Retinal pigment epithelial cell (primary cell): Measurements from ENCODE around the gene MAT2B.

Source experiments
- DNase-seq: peaks from one replicate; pipeline ENCODE4 v3.0.0-alpha.2; 2010; ENCODE audit warnings: low read depth
- H3K4me3 ChIP-seq: 2 replicates; pipeline ENCODE4 v1.5.1; 2011; ENCODE audit warnings: mild to moderate bottlenecking, low read length, control low read depth, moderate library complexity
- CTCF ChIP-seq: conservative IDR thresholded peaks from 2 replicates; pipeline ENCODE4 v1.5.1; 2011; ENCODE audit warnings: low read depth, low read length, control low read depth, inconsistent platforms

The MAT2B gene

GRCh38 chr5:163509291-163509951 lies 4.0 kb downstream of the MAT2B start:
- no peak for TF ChIP-seq CTCF
- DNase-seq = peak; percentile 59
- peak overlapping the region; percentile 17 for H3K4me3 ChIP-seq

DNA sequence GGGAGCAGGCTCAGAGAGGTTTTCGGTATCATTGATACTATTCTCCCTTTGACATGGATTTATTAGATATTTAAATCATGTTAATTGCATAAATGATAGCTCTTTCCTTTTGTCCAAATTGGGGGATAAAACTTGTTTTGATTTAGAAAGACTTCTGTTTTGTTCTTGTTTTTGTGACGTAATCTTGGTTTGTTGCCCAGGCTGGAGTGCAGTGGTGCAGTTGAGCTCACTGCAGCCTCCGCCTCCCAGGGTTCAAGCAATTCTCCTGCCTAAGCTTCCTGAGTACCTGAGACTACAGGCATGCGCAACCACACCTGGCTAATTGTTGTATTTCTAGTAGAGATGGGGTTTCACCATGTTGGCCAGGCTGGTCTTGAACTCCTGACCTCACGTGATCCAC lies 7.1 kb downstream of the MAT2B start:
- no peak for TF ChIP-seq CTCF
- no peak for DNase-seq
- no peak overlapping the region for H3K4me3 ChIP-seq

DNA sequence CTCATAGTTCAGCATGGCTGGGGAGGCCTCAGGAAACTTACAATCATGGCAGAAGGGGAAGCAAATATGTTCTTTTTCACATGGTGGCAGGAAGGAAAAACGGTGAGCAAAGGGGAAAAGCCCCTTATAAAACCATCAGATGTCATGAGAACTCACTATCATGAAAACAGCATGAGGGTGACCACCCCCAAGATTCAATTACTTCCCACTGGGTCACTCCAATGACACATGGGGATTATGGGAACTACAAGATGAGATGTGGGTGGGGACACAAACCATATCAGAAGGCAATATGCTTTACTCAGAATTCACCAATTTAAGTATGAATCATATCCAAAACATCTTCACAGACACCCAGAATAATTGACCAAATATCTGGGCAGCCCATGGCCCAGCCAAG lies 19.7 kb downstream of the MAT2B start:
- no peak for TF ChIP-seq CTCF
- H3K4me3 ChIP-seq = no peak overlapping the region
- DNase-seq = no peak

GRCh38 chr5:163529698-163530097 lies 24.3 kb downstream of the MAT2B start:
- TF ChIP-seq CTCF = no peak
- DNase-seq = no peak

DNA sequence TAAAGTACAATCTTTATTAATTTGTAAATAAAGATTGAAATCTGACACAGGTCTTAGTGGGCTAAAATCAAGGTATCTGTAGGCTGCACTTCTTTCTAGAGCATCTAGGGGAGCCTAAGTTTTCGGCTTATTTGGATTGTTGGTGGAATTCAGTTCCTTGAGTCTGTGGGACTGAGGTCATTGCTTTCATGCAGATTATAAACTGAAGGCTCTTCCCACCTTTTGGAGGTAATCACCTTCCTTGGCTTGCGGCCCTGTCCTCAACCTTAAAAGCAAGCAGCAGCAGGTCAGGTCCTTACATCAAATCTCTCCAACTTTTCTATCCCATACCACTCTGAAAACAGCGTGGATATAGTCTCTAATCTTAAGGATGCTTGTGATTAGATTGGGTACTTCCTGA lies 25.9 kb downstream of the MAT2B start:
- TF ChIP-seq CTCF = no peak
- no peak overlapping the region for H3K4me3 ChIP-seq
- no peak for DNase-seq

More at GRCh38 chr5:163529698-163530097, 24.3 kb downstream of the MAT2B start:
- H3K4me3 ChIP-seq = no peak overlapping the region

DNA sequence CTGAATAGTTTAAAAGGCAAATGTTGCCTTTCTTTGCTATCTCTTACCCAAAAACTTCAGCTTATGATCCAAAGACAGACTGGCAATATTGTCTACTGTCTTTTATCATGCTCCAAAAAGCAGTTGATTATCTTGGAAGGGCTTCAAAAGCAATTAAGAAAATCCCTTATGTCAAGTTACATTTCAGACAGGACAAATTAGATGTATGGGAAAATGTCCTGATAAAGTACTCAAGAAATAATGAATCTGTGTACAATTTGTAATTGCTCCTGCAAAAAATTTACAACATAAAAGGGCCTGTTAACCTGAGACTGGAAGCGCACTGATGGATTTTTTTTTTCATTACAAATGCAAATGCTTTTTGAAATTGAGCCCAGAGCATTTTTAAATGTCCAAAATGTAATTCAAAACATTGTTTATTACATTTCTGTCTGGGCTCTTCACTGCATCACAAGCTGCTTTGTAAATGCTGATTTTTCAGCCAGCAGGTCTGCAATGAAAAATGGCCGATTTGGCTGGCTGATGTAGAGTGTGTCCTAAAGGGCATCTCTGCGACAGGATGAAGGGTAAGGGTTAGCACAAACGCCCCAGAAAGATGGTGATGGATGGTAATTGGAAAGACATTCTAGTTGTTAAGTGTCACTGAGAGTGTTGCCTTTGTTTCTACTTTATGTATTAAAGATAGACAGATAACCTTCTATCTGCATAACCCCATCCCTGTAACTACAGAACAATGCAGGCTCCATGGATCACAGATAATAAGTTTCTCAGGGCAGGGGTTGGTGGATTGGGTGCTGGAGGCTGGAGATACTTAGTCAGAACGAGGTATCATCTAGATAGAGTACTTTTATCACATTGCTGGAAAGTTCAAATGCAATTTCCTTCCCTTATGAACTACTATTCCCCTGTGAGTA lies 27.0 kb downstream of the MAT2B start:
- no peak overlapping the region for H3K4me3 ChIP-seq
- DNase-seq = no peak
- TF ChIP-seq CTCF = no peak
